Breast epithelium (tissue), 3 donors: ENCODE measurements around the gene MEF2D.

Experiments
- CTCF ChIP-seq, 3 donors: fragments of 450-650 bp; IDR thresholded peaks; one replicate each; pipeline ENCODE4 v1.5.1; 2016 to 2017; ENCODE audit warnings: antibody characterized with exemption in 3 of 3, mild to moderate bottlenecking in 3 of 3, moderate library complexity in 3 of 3
- POLR2AphosphoS5 ChIP-seq, 3 donors: sonication (generic); formaldehyde crosslinking; IDR thresholded peaks; one replicate each; pipeline ENCODE4 v1.6.1; 2017; ENCODE audit warnings: antibody characterized with exemption in 3 of 3

GRCh38 chr1:156436141-156437036 lies 64.2 kb downstream of the MEF2D start:
- TF ChIP-seq CTCF (IDR thresholded peaks at IDR 0.05): no peak
- TF ChIP-seq POLR2AphosphoS5 (IDR thresholded peaks at IDR 0.05): no peak
